Glutamatergic neuron (in vitro differentiated cells): ENCODE data around the gene LRCH3. TPM values are rescaled to one million over a fixed set of nuclear protein-coding genes. Genes with fewer than 3 reads are reported as not detected.

Source experiments
- DNase-seq: peaks from one replicate; pipeline ENCODE4 v3.0.0; 2022
- H3K27ac Mint-ChIP-seq: one replicate; pipeline ENCODE4 v1.8.0; 2020; ENCODE audit warnings: mild to moderate bottlenecking, mixed read lengths, inconsistent platforms; ENCODE audit not compliant: unreplicated experiment
- H3K27me3 Mint-ChIP-seq: one replicate; pipeline ENCODE4 v1.8.0; 2020; ENCODE audit warnings: mild to moderate bottlenecking, moderate library complexity, mixed read lengths, inconsistent platforms; ENCODE audit not compliant: unreplicated experiment
- H3K36me3 Mint-ChIP-seq: one replicate; pipeline ENCODE4 v1.8.0; 2020; ENCODE audit warnings: mild to moderate bottlenecking, mixed read lengths, inconsistent platforms; ENCODE audit not compliant: unreplicated experiment
- H3K4me1 Mint-ChIP-seq: one replicate; pipeline ENCODE4 v1.8.0; 2020; ENCODE audit warnings: mild to moderate bottlenecking, low read depth, mixed read lengths, inconsistent platforms; ENCODE audit not compliant: unreplicated experiment
- H3K4me3 Mint-ChIP-seq: one replicate; pipeline ENCODE4 v1.8.0; 2020; ENCODE audit warnings: mild to moderate bottlenecking, mixed read lengths, inconsistent platforms; ENCODE audit not compliant: unreplicated experiment
- H3K9me3 Mint-ChIP-seq: one replicate; pipeline ENCODE4 v1.8.0; 2020; ENCODE audit warnings: mild to moderate bottlenecking, moderate library complexity, mixed read lengths, inconsistent platforms; ENCODE audit not compliant: unreplicated experiment
- total RNA-seq: library from RNA; stranded (reverse); fragmentation: NEBNext Ultra II Directional; extraction: Animal tissue kit (Norgen Biotek cat#: 25700); gene quantifications from one replicate; pipeline ENCODE4 v1.2.1, GENCODE V29; 2021; ENCODE audit not compliant: unreplicated experiment
- TF ChIP-seq, protein P1 (sequence below): fragments of 200-600 bp; sonication (generic); IDR thresholded peaks from one replicate; pipeline ENCODE4 v1.5.0; 2021; ENCODE audit not compliant: partially characterized antibody, unreplicated experiment

The LRCH3 gene
- total RNA-seq, 1 donor from 2014 or later = 79.0 TPM

DNA sequence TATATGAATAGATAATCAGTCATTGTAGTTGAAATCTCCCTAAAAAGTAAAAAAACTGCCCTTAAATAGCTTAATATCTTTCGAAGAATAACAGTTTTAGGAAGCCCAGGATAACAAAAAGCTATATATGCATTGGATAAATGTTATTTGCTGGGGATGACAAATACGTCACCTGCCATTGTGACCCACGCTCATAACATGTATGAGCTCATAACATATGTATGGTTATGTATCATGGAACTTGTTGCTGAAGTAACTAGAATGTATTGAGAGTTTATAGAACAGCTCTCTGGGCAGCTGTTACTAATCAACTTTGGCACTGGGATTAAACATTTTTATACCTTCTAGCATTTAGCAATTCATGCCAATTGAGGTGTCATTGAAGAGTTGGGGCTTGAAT is 1.7 kb upstream of the LRCH3 start:
- DNase-seq = no peak
- H3K4me1 Mint-ChIP-seq = peaks cover 2% of the 10 kb centered on the region
- H3K27me3 Mint-ChIP-seq = peaks cover 10% of the 10 kb centered on the region
- H3K27ac Mint-ChIP-seq = no peak overlapping the region
- H3K4me3 Mint-ChIP-seq = no peak overlapping the region
- no peaks in the 10 kb centered on the region for H3K36me3 Mint-ChIP-seq
- TF ChIP-seq, protein P1, sequence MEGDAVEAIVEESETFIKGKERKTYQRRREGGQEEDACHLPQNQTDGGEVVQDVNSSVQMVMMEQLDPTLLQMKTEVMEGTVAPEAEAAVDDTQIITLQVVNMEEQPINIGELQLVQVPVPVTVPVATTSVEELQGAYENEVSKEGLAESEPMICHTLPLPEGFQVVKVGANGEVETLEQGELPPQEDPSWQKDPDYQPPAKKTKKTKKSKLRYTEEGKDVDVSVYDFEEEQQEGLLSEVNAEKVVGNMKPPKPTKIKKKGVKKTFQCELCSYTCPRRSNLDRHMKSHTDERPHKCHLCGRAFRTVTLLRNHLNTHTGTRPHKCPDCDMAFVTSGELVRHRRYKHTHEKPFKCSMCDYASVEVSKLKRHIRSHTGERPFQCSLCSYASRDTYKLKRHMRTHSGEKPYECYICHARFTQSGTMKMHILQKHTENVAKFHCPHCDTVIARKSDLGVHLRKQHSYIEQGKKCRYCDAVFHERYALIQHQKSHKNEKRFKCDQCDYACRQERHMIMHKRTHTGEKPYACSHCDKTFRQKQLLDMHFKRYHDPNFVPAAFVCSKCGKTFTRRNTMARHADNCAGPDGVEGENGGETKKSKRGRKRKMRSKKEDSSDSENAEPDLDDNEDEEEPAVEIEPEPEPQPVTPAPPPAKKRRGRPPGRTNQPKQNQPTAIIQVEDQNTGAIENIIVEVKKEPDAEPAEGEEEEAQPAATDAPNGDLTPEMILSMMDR = no peak
- H3K9me3 Mint-ChIP-seq = peaks cover 4% of the 10 kb centered on the region

GRCh38 chr3:197790033-197790432 is 1.0 kb upstream of the LRCH3 start:
- no peak for DNase-seq
- TF ChIP-seq, protein P1 = no peak
- H3K9me3 Mint-ChIP-seq = peaks cover 4% of the 10 kb centered on the region
- peak overlapping the region; percentile 93 for H3K4me3 Mint-ChIP-seq
- H3K27me3 Mint-ChIP-seq = peaks cover 10% of the 10 kb centered on the region
- peak overlapping the region; percentile 36 for H3K27ac Mint-ChIP-seq
- no peaks in the 10 kb centered on the region for H3K36me3 Mint-ChIP-seq
- peaks cover 2% of the 10 kb centered on the region for H3K4me1 Mint-ChIP-seq

DNA sequence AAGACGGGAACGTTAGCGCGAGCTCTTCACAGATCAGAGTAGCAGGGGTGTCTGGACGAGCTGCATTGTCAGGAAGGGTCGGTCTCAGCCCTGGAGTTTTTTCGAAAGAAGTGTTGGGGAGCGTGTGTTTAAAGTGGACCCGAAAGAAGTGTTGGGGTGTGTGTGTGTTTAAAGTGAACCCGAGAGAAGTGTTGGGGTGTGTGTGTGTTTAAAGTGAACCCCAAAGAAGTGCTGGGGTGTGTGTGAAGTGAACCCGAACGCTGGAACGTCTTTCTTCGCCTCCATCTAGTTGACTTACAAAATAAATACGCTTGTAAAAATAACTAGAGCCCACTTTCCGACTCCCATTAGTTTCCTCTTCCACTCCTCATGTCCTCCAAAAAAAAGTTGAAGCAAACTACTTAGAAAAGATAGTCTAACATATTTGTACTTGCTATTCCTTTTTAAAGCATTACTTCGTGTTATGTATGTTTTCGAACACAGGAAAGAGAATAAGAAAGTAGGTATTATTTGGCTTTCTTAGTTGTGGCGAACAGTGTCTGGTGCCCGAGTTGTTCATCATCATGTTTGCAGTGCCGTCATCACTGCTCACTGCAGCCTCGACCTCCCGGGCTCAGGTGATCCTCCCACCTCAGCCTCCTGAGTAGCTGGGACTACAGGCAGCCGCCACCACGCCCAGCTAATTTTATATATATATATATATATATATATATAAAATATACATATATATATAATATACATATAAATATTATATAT is 1.0 kb downstream of the LRCH3 start:
- TF ChIP-seq, protein P1 = no peak
- Mint-ChIP-seq H3K4me1 (peaks cover 2% of the 10 kb centered on the region), H3K9me3 (peaks cover 4% of the 10 kb centered on the region), H3K27me3 (peaks cover 10% of the 10 kb centered on the region), H3K27ac (peak overlapping the region; percentile 92), H3K4me3 (peak overlapping the region; percentile 100), H3K36me3 (no peaks in the 10 kb centered on the region)
- DNase-seq = no peak

DNA sequence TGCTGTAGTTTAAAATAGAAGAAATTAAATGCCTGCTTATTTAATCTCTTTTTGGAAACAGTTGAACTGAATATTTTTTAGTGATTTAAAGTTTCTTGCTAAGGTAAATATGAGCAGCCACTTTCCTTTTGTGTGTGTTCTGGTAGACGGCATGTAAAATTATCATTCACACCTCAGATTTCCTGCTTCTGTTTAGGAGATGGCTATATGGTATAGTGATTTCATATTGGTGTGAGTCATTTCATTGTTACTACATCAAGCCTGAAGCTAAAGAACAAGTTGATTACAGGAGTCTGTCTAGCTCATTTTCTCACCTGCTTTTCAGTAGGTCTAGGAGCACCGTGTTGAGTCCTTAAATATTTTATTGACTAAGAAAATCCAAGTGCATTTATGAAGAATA is 2.2 kb downstream of the LRCH3 start:
- no peak overlapping the region for H3K27ac Mint-ChIP-seq
- peaks cover 2% of the 10 kb centered on the region for H3K4me1 Mint-ChIP-seq
- no peak for DNase-seq
- no peak overlapping the region for H3K4me3 Mint-ChIP-seq
- TF ChIP-seq, protein P1 = no peak
- no peaks in the 10 kb centered on the region for H3K36me3 Mint-ChIP-seq
- peaks cover 5% of the 10 kb centered on the region for H3K9me3 Mint-ChIP-seq
- H3K27me3 Mint-ChIP-seq = peaks cover 12% of the 10 kb centered on the region

DNA sequence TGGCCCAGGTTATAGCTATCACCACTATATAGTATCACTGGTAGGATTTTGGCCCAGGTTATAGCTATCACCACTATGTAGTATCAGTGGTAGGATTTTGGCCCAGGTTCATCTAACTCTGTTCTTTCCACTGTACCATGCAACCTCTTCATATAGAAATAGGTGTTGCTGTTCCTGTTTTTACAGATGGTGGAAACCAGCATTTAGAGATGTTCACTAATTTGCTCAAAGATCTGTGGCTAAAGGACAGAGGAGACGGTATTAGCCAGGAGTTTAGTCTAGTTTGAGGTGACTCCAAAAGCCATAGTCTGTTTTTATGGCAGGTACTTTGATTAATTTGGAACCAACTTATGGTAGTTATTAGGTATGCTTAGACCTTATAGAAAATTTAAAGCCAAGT is 3.1 kb downstream of the LRCH3 start:
- no peak overlapping the region for H3K27ac Mint-ChIP-seq
- peaks cover 12% of the 10 kb centered on the region for H3K27me3 Mint-ChIP-seq
- peaks cover 2% of the 10 kb centered on the region for H3K4me1 Mint-ChIP-seq
- TF ChIP-seq, protein P1 = no peak
- DNase-seq = no peak
- peaks cover 6% of the 10 kb centered on the region for H3K9me3 Mint-ChIP-seq
- no peak overlapping the region for H3K4me3 Mint-ChIP-seq
- no peaks in the 10 kb centered on the region for H3K36me3 Mint-ChIP-seq
